Lower leg skin (tissue), 4 donors: ENCODE data around the gene HDAC4. TPM values are rescaled to one million over a fixed set of nuclear protein-coding genes. Genes with fewer than 3 reads are reported as not detected.

Experiments
- DNase-seq, 2 donors: peaks; one replicate each; pipeline ENCODE4 v3.0.0-alpha.2; 2019; ENCODE audit warnings: low spot score in 2 of 2
- H3K4me3 ChIP-seq: fragments of 200-600 bp; sonication (generic); 2 replicates; pipeline ENCODE4 v1.5.1; 2017; ENCODE audit warnings: mild to moderate bottlenecking, low read depth; ENCODE audit not compliant: poor library complexity, severe bottlenecking
- POLR2A ChIP-seq, 2 donors: fragments of 450-650 bp; IDR thresholded peaks; one replicate each; pipeline ENCODE4 v1.6.1; 2016 to 2017; ENCODE audit warnings: antibody characterized with exemption in 2 of 2, mild to moderate bottlenecking in 1 of 2, moderate library complexity in 1 of 2
- WGBS, 2 donors: methylation state at CpG; one replicate each; pipeline ENCODE4 v1.1.5; 2018; 5-methylcytosine and 5-hydroxymethylcytosine counted together
- intact Hi-C: fragments of 100-400 bp; cut with DNase I; formaldehyde crosslinking; loops from one replicate; pipeline ENCODE4 v1.15.0; 2023; ENCODE audit warnings: low total_unique reads
- total RNA-seq, 4 donors: library from RNA; depleted of rRNA; stranded (reverse); fragments of >200 nt; gene quantifications; one replicate each; pipeline ENCODE4 v1.1.0, GENCODE V29; 2016
- TF ChIP-seq, protein P1 (sequence below), 3 donors: fragments of 450-650 bp; IDR thresholded peaks; one replicate each; pipeline ENCODE4 v1.5.1; 2016; ENCODE audit warnings: antibody characterized with exemption in 3 of 3, mild to moderate bottlenecking in 3 of 3, moderate library complexity in 2 of 3

HDAC4 gene
- total RNA-seq, 4 donors from 2014 or later: 27.4 to 85.5 (median 57.9) TPM

DNA sequence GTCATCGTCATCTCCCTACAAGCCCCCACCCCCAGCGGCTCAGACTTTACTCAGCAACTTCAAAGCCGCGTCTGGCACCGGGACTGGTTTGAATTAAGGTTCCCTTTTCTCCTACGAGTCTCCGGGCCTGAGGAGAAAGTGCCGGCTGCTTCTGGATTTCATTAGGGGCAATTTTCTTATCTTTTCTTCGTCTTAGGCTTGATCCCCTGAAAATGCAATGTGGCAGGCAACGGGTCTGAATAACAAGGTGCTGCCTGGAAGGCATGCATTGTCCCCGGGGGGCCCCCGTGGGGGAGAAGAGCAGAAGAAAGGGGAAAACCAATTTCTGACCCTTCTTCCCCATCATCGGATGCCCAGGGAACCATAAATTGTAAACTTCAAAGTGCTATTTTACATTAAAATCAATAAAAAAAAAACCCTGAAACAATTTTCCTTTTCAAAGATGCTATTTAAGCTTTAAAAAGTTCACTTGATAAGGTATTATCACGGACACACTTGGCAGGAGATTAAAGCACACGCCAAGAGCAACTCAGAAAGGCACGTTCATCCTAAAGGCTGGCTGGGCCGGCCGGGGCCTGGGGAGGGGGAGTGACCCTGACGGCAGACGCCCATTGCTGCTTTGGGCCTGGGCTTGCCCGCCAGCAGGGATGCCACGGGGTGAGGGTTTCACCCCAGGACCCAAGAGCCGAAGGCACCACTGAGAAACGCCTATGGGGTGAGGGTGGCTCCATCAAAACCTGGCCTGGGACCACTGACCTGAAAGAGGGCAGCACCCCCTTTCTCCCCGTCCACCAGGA lies 322.5 kb downstream of the HDAC4 start:
- no peak for TF ChIP-seq POLR2A (IDR thresholded peaks at IDR 0.05)
- TF ChIP-seq, protein P1, sequence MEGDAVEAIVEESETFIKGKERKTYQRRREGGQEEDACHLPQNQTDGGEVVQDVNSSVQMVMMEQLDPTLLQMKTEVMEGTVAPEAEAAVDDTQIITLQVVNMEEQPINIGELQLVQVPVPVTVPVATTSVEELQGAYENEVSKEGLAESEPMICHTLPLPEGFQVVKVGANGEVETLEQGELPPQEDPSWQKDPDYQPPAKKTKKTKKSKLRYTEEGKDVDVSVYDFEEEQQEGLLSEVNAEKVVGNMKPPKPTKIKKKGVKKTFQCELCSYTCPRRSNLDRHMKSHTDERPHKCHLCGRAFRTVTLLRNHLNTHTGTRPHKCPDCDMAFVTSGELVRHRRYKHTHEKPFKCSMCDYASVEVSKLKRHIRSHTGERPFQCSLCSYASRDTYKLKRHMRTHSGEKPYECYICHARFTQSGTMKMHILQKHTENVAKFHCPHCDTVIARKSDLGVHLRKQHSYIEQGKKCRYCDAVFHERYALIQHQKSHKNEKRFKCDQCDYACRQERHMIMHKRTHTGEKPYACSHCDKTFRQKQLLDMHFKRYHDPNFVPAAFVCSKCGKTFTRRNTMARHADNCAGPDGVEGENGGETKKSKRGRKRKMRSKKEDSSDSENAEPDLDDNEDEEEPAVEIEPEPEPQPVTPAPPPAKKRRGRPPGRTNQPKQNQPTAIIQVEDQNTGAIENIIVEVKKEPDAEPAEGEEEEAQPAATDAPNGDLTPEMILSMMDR (IDR thresholded peaks at IDR 0.05): no peak
- no peak for DNase-seq
- no peak overlapping the region for H3K4me3 ChIP-seq
- intact Hi-C loops: no loop called here
- WGBS, 2 donors: 86 to 88% methylated on average over 24 of the region's 25 CpGs

GRCh38 chr2:239077260-239077659 lies 323.6 kb downstream of the HDAC4 start:
- intact Hi-C loops: no loop called here
- TF ChIP-seq POLR2A (IDR thresholded peaks at IDR 0.05): no peak
- TF ChIP-seq, protein P1 (IDR thresholded peaks at IDR 0.05): no peak
- 95 to 96% methylated on average over 15 of the region's 15 CpGs for WGBS, 2 donors
- DNase-seq: no peak
- no peak overlapping the region for H3K4me3 ChIP-seq

DNA sequence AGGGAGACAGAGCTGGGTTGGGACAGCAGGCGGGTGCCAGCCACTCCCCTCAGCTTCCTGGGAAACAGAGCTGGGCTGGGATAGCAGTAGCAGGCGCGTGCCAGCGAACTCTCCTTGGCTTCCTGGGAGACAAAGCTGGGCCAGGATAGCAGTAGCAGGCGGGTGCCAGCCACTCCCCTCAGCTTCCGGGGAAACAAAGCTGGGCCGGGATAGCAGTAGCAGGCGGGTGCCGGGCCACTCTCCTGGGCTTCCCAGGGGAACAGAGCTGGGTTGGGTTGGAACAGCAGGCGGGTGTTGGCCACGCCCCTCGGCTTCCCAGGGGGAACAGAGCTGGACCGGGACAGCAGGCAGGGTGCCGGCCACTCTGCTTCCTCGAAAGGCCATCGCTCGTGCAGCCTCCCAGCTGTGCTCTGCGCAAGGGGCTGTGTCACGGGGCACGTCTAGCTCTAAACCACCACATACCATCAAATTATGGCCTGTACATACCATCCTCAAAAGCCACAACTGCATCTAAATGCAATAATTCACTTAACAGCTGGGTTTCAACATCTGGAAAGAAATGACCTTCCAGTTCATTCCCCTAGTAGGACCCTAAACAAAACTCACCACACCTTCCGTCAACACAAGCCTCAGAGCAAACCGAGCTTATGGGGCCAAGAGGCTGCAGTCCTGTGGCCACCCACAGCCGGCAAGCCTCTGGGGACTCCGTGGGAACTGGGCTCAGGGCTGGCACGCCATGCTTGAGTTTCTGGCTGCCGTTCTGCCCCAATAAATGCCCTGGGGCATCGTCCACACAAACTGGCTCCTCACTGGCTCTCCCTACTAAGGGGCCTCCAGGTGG lies 324.7 kb downstream of the HDAC4 start:
- intact Hi-C loops: no loop called here
- H3K4me3 ChIP-seq: no peak overlapping the region
- 54 to 70% methylated on average over 22 to 26 of the region's 27 CpGs for WGBS, 2 donors
- TF ChIP-seq, protein P1 (IDR thresholded peaks at IDR 0.05): no peak
- TF ChIP-seq POLR2A (IDR thresholded peaks at IDR 0.05): no peak
- DNase-seq: no peak

DNA sequence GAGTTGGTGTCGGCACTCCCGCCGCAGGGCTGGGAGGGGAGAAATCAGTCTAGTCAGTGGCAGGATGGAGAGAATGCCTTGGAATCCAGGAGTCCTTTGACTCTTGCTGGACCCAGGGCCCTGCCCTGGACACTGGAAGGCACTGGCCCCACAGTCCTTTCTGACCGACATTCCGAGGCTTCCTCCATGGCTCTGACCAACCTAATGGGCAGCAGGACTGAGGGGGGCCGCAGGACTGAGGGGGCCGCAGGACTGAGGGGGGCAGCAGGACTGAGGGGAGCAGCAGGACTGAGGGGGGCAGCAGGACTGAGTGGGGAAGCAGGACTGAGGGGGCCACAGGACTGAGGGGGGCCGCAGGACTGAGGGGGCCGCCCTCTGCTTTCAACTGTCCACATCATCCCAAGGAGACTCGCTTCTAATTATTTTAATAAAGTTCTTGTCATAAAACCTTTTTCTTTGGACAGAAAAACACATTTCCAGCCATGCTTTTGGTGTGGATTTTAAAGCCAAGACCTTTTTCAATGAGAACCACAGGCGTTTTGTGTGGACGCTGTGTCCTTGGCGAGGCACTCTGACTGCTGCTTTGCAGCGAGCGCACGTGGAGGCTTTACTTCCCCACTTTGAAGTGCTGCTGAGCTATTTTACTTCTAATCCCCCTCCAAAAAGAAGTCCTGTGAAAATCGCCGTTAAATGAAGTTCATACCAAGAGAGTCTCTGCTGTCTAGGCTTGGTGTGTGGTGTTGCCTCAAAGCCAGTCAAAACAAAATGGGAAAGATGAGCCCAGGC lies 326.9 kb downstream of the HDAC4 start:
- WGBS, 2 donors: 95 to 96% methylated on average over 17 to 18 of the region's 18 CpGs

DNA sequence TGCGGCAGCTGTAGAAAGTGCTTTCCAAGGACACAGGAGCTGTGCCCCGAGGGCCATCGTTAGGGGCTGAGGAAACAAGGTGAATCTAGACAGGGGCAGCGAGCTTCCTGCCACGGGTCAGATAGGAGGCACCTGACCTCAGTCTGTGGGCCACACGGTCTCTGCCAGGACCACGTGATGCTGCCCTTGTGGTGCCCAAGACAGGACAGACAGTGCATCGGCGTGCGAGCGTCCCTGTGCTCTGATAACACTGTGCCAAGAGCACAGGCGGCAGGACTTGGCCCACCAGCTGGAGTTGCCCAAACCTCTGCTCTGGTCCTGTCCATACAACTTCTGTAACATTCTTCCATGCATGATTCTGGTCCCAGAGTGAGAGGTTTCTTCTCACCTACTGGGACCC lies 327.6 kb downstream of the HDAC4 start:
- DNase-seq: no peak
- no peak overlapping the region for H3K4me3 ChIP-seq
- 93 to 98% methylated on average over 10 to 11 of the region's 12 CpGs for WGBS, 2 donors
- TF ChIP-seq POLR2A (IDR thresholded peaks at IDR 0.05): no peak
- TF ChIP-seq, protein P1 (IDR thresholded peaks at IDR 0.05): no peak
- intact Hi-C loops: no loop called here

More for the DNA sequence above, 326.9 kb downstream of the HDAC4 start:
- intact Hi-C loops: no loop called here
- no peak for TF ChIP-seq POLR2A (IDR thresholded peaks at IDR 0.05)
- TF ChIP-seq, protein P1 (IDR thresholded peaks at IDR 0.05): no peak
- no peak overlapping the region for H3K4me3 ChIP-seq
- no peak for DNase-seq
